HFFc6 (cell line): ENCODE measurements around the gene RTN4. TPM values are rescaled to one million over a fixed set of nuclear protein-coding genes. Genes with fewer than 3 reads are reported as not detected.
"Not testable (repeated sequence)": the region's sequence is repeated elsewhere in the genome, so short reads cannot be mapped to it uniquely, and the experiment has no call there.

Source experiments
- DNase-seq: peaks from one replicate; pipeline ENCODE4 v3.0.0-alpha.2; 2018
- H3K27ac Mint-ChIP-seq: 2 replicates; pipeline ENCODE4 v1.8.0; 2020; ENCODE audit warnings: mild to moderate bottlenecking, mixed read lengths
- H3K27me3 Mint-ChIP-seq: 2 replicates; pipeline ENCODE4 v1.8.0; 2021; ENCODE audit warnings: mild to moderate bottlenecking, moderate library complexity, mixed read lengths; ENCODE audit not compliant: insufficient read depth
- H3K36me3 Mint-ChIP-seq: 2 replicates; pipeline ENCODE4 v1.8.0; 2021; ENCODE audit warnings: low read depth, mixed read lengths
- H3K4me1 Mint-ChIP-seq: 2 replicates; pipeline ENCODE4 v1.8.0; 2020; ENCODE audit warnings: low read depth, mixed read lengths
- H3K4me3 Mint-ChIP-seq: 2 replicates; pipeline ENCODE4 v1.8.0; 2020; ENCODE audit warnings: mild to moderate bottlenecking, moderate library complexity, mixed read lengths
- H3K9me3 Mint-ChIP-seq: 2 replicates; pipeline ENCODE4 v1.8.0; 2020; ENCODE audit warnings: mild to moderate bottlenecking, mixed read lengths
- total RNA-seq, 6 experiments: library from RNA; stranded (reverse); fragmentation: NEBNext Ultra II Directional; extraction: Animal tissue kit (Norgen Biotek cat#: 25700); gene quantifications; 2 replicates in 1 of 6; 3 replicates in 5 of 6; pipeline ENCODE4 v1.2.3, GENCODE V29; 2021
- TF ChIP-seq, protein P1 (sequence below): fragments of 200-600 bp; sonication (generic); IDR thresholded peaks from 2 replicates; pipeline ENCODE4 v1.5.0; 2021; ENCODE audit warnings: antibody characterized with exemption, mild to moderate bottlenecking

The RTN4 gene
- total RNA-seq, 6 experiments from 2014 or later: 820 to 1,001 (median 831) TPM

DNA sequence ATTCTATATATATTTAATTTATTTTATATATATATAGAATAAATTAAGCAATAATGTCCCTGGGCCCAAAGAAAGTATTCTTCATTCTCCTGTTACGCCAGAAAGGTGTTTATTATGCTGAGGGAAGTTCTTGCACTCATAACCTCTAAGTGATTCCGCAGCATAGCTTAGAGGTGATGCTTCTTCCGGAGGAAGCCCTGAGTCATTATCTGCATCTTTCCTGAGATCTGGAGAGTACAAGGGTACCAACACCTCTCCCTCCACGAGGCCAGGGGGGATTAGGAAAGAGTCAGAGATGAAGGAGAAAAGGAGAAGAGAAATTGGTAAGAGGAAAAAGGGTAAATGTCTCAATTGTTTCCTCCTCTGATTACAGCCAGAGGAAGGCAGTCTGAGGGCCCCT lies 43.1 kb upstream of the RTN4 start:
- peak overlapping the region; percentile 72 for H3K27ac Mint-ChIP-seq
- H3K27me3 Mint-ChIP-seq: no peaks in the 10 kb centered on the region; the same call in 1 of the 2 replicates
- peaks cover 45% of the 10 kb centered on the region for H3K4me1 Mint-ChIP-seq
- peak; percentile 62 for DNase-seq
- TF ChIP-seq, protein P1, sequence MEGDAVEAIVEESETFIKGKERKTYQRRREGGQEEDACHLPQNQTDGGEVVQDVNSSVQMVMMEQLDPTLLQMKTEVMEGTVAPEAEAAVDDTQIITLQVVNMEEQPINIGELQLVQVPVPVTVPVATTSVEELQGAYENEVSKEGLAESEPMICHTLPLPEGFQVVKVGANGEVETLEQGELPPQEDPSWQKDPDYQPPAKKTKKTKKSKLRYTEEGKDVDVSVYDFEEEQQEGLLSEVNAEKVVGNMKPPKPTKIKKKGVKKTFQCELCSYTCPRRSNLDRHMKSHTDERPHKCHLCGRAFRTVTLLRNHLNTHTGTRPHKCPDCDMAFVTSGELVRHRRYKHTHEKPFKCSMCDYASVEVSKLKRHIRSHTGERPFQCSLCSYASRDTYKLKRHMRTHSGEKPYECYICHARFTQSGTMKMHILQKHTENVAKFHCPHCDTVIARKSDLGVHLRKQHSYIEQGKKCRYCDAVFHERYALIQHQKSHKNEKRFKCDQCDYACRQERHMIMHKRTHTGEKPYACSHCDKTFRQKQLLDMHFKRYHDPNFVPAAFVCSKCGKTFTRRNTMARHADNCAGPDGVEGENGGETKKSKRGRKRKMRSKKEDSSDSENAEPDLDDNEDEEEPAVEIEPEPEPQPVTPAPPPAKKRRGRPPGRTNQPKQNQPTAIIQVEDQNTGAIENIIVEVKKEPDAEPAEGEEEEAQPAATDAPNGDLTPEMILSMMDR: no peak
- H3K9me3 Mint-ChIP-seq: no peaks in the 10 kb centered on the region
- peak overlapping the region; percentile 22 for H3K4me3 Mint-ChIP-seq
- peaks cover 3% of the 10 kb centered on the region; the same call in 1 of the 2 replicates for H3K36me3 Mint-ChIP-seq

DNA sequence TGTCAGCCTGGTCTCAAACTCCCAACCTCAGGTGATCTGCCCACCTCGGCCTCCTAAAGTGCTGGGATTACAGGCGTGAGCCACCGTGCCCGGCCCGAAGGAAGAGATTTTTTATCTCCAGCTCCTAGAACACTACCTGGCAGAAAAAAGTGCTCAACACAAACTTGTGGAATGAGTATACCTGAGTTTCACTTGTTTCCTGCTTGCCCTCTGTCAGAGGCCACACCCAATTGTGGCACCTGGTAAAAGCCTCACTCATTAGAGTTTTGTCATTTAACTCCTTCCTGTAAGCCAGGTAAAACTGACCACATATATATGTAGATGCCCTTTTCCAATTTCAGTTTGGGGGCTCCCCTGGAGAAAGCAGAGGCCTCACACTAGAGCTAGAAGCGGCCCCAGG lies 42.2 kb upstream of the RTN4 start:
- TF ChIP-seq, protein P1: no peak
- H3K4me1 Mint-ChIP-seq: peaks cover 55% of the 10 kb centered on the region
- no peak overlapping the region for H3K4me3 Mint-ChIP-seq
- DNase-seq: no peak
- H3K27ac Mint-ChIP-seq: no peak overlapping the region
- no peaks in the 10 kb centered on the region; the same call in 1 of the 2 replicates for H3K27me3 Mint-ChIP-seq
- peaks cover 4% of the 10 kb centered on the region; the same call in 1 of the 2 replicates for H3K36me3 Mint-ChIP-seq
- H3K9me3 Mint-ChIP-seq: no peaks in the 10 kb centered on the region

DNA sequence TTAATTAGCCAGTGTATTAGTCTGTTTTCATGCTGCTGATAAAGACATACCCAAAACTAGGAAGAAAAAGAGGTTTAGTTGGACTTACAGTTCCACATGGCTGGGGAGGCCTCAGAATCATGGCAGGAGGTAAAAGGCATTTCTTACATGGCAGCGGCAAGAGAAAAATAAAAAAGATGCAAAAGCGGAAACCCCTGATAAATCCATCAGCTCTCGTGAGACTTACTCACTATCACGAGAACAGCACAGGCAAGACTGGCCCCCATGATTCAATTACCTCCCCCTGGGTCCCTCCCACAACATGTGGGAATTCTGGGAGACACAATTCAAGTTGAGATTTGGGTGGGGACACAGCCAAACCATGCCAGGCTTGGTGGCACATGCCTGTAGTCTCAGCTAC lies 41.4 kb upstream of the RTN4 start:
- not testable (repeated sequence) for H3K27me3 Mint-ChIP-seq, DNase-seq, H3K36me3 Mint-ChIP-seq, H3K27ac Mint-ChIP-seq, H3K9me3 Mint-ChIP-seq, H3K4me3 Mint-ChIP-seq
- H3K4me1 Mint-ChIP-seq: peaks cover 58% of the 10 kb centered on the region

DNA sequence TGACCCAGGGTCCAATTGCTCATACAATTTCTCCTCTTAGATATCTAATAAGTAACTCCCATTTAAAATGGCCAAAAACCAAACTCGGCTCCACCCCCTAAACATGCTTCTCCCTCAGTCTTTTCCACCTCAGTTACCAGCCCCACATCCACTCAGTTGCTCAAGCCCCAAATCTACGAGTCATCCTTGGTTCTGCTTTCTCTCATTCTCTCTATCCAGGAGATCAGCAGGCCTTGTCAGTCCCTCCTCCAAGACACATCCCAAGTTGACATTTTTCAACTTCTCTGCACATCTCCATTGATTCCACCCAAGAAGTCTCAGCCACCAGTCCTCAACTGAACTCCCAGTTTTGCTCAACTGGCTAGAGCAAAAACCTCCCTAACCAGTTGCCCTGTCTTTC lies 40.5 kb upstream of the RTN4 start:
- H3K9me3 Mint-ChIP-seq: no peaks in the 10 kb centered on the region
- H3K4me1 Mint-ChIP-seq: peaks cover 58% of the 10 kb centered on the region
- no peak overlapping the region for H3K4me3 Mint-ChIP-seq
- peak; percentile 35 for DNase-seq
- H3K27ac Mint-ChIP-seq: no peak overlapping the region
- peaks cover 4% of the 10 kb centered on the region; the same call in 1 of the 2 replicates for H3K36me3 Mint-ChIP-seq
- no peaks in the 10 kb centered on the region; the same call in none of the 2 replicates for H3K27me3 Mint-ChIP-seq
- TF ChIP-seq, protein P1: no peak

DNA sequence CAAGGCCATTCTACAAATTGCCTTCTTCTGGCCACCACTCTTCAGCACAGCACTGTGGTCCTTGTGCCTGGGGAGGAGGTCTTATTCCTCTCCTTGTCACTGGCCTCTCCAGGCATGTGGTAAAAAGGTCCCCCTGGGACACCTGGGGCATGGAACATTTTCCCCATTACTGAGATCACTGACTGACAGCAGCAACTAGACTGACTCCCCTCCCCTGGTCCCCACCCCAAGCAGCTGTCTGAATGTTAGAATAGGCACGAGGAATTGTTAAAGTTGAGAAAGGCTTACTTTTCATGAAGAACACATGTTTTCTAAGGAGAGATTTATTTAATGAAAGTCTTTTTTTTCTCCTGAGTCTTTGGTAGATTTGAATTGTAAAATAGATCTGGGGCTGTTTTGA lies 39.5 kb upstream of the RTN4 start:
- no peak for DNase-seq
- H3K9me3 Mint-ChIP-seq: no peaks in the 10 kb centered on the region
- H3K36me3 Mint-ChIP-seq: peaks cover 4% of the 10 kb centered on the region; the same call in 1 of the 2 replicates
- H3K27ac Mint-ChIP-seq: no peak overlapping the region
- H3K27me3 Mint-ChIP-seq: no peaks in the 10 kb centered on the region; the same call in none of the 2 replicates
- H3K4me3 Mint-ChIP-seq: no peak overlapping the region
- H3K4me1 Mint-ChIP-seq: peaks cover 58% of the 10 kb centered on the region
- TF ChIP-seq, protein P1: no peak

DNA sequence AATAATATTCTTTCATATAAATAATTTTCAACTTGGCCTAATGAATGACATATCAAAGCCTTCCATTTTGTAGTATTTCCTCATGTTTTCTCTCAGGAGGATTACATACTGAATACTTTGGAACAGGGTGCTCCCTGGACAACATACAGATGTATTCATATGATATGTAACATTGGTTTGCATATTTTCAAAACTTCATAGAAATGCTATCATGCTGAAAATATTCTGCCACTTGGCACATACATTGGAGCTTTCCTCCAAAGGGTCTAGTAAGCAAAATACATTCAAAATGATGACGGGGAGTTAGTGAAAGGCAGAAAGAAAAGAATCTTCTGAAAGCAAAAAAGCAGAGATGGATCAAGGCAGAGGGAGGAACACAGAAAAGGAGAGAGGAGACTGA lies 38.1 kb upstream of the RTN4 start:
- peaks cover 4% of the 10 kb centered on the region; the same call in 1 of the 2 replicates for H3K36me3 Mint-ChIP-seq
- no peak overlapping the region; the same call in 1 of the 2 replicates for H3K27ac Mint-ChIP-seq
- no peak for DNase-seq
- no peaks in the 10 kb centered on the region; the same call in none of the 2 replicates for H3K27me3 Mint-ChIP-seq
- TF ChIP-seq, protein P1: no peak
- H3K4me3 Mint-ChIP-seq: no peak overlapping the region
- no peaks in the 10 kb centered on the region for H3K9me3 Mint-ChIP-seq
- H3K4me1 Mint-ChIP-seq: peaks cover 44% of the 10 kb centered on the region
